ENCODE results near the gene ZNF133. TPM values are rescaled to one million over a fixed set of nuclear protein-coding genes. Genes with fewer than 3 reads are reported as not detected.

Gene ZNF133
- total and polyA plus RNA-seq, 5 donors from 2014 or later, result 7.2 to 11.1 (median 8.6) TPM

DNA sequence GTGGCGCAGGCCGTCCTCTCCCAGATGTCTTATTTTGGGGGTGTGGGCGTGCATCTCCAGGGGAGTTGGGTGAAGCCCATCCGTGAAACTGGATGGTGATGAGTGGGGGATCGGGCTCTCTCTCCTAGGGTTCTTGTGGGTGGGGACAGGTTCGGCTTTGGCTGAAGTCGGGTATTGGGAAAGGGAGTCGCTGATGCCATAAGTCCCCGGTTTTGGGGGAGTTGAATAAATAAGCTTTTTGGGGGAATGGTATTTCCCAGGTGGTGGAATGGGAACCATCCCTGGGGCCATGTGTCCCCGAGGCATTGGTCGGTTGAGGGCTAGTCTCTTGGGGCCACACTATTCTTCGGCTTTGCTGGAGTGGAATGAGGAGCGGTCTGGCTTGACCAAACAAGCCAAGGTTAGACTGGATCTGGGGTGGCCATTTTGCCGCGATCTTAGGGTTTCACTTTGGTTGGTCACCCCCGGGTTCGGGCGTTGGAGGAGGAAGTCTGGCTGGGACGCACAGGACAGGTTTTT, 481 bp downstream of the ZNF133 start:
- H3K36me3 Mint-ChIP-seq, result peaks cover 25% of the 10 kb centered on the region

DNA sequence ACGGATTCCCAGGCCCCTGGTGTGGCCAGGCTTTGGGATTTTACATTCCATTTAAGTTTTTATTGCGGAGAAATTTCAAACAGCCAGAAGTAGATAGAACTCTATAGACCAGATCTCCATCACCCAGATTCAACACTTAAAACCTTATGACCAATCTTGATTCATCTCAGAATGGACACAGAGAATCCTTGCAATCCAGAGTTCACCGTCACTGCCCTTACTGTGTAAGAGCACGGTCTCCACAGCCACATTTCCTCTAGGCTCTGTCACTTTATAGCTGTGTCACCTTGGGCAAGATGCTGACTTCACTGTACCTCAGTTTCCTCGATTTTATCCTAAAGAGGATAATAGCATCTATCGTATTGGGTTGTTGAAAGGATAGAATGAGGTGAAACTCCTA, 979 bp downstream of the ZNF133 start:
- Mint-ChIP-seq H3K27ac (peak overlapping the region in 2 of 3 donors; percentile 99), H3K9me3 (peaks cover 0 to 16% (median 3%) of the 10 kb centered on the region in 7 donors), H3K4me3 (peak overlapping the region; percentile 96 to 100 (median 98)), H3K27me3 (peaks cover 14% of the 10 kb centered on the region), H3K4me1 (peaks cover 5 to 36% (median 24%) of the 10 kb centered on the region in 4 donors), H3K36me3 (peaks cover 29% of the 10 kb centered on the region)
- peaks cover 17% of the 10 kb centered on the region for H3K4me1 ChIP-seq (ENCODE audit: control insufficient read depth, insufficient read depth, low read length, poor library complexity, severe bottlenecking)
- peak overlapping the region; percentile 91 for H3K4me3 ChIP-seq (ENCODE audit: low read depth, low read length)
- H3K36me3 ChIP-seq (ENCODE audit: control insufficient read depth, insufficient read depth, low read length), result peaks cover 5% of the 10 kb centered on the region
- H3K27ac ChIP-seq (ENCODE audit: insufficient read depth, low read length, poor library complexity, severe bottlenecking), result no peak overlapping the region
- DNase-seq (no peak), ATAC-seq (ENCODE audit: low read depth in 2 of 2) (no peak)
- peaks cover 18% of the 10 kb centered on the region for H3K27me3 ChIP-seq (ENCODE audit: control insufficient read depth, insufficient read depth, low read length)
- H3K9me3 ChIP-seq (ENCODE audit: control insufficient read depth in 2 of 2, low read length in 2 of 2), result peaks cover 16 to 17% of the 10 kb centered on the region in 2 experiments

More for the DNA sequence above, 481 bp downstream of the ZNF133 start:
- peak overlapping the region; percentile 63 to 99 (median 99) for H3K27ac Mint-ChIP-seq
- ATAC-seq (ENCODE audit: low read depth in 2 of 2) (no peak), DNase-seq (no peak)
- peaks cover 17% of the 10 kb centered on the region for H3K27me3 Mint-ChIP-seq
- peak overlapping the region; percentile 97 for H3K27ac ChIP-seq (ENCODE audit: insufficient read depth, low read length, poor library complexity, severe bottlenecking)
- peaks cover 5 to 36% (median 23%) of the 10 kb centered on the region in 4 donors for H3K4me1 Mint-ChIP-seq
- peaks cover 0 to 16% (median 6%) of the 10 kb centered on the region in 7 donors for H3K9me3 Mint-ChIP-seq
- peak overlapping the region; percentile 96 to 100 (median 98) for H3K4me3 Mint-ChIP-seq
- peaks cover 5% of the 10 kb centered on the region for H3K36me3 ChIP-seq (ENCODE audit: control insufficient read depth, insufficient read depth, low read length)
- peaks cover 22% of the 10 kb centered on the region for H3K27me3 ChIP-seq (ENCODE audit: control insufficient read depth, insufficient read depth, low read length)
- peaks cover 19 to 20% of the 10 kb centered on the region in 2 experiments for H3K9me3 ChIP-seq (ENCODE audit: control insufficient read depth in 2 of 2, low read length in 2 of 2)
- peak overlapping the region; percentile 91 for H3K4me3 ChIP-seq (ENCODE audit: low read depth, low read length)
- H3K4me1 ChIP-seq (ENCODE audit: control insufficient read depth, insufficient read depth, low read length, poor library complexity, severe bottlenecking), result peaks cover 17% of the 10 kb centered on the region

DNA sequence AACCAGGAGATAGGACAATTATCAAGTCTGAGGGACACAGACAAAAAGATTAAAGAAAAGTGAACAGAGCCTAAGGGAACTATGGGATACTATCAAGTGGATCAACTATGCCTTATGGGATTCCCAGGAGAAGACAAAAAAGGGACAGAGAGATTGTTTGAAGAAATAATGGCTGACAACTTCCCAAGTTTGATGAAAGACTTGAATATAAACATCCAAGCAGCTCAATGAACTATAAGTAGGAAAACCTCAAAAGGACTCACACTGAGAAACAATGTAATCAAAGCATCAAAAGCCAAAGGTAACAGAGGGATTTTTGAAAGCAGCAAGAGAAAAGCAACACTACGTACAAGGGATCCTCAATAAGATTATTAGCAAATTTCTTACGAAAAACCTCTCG, 11.0 kb downstream of the ZNF133 start:
- no peak overlapping the region for H3K27ac ChIP-seq (ENCODE audit: insufficient read depth, low read length, poor library complexity, severe bottlenecking)
- peaks cover 4% of the 10 kb centered on the region for H3K27me3 Mint-ChIP-seq

DNA sequence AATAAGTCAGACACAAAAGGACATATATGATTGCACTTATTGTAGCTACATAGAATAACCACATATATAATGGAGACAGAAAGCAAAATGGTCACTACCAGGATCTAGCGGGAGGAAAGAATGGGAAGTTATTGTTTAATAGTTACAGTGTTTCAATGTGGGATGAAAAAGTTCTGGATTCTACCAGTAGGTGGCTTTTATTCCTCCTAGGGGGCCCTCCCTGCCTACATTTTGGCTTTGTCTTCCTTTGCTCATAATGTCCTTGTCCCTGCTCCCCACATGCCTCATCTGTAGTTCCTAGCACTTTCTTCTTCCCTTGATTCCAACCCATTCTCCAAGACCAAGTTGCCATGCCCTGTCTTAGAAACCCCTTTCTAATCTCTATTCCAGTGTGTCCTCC, 16.3 kb downstream of the ZNF133 start:
- H3K27me3 ChIP-seq (ENCODE audit: control insufficient read depth, insufficient read depth, low read length), result no peaks in the 10 kb centered on the region
- no peak overlapping the region for H3K4me3 ChIP-seq (ENCODE audit: low read depth, low read length)
- H3K9me3 ChIP-seq (ENCODE audit: control insufficient read depth in 2 of 2, low read length in 2 of 2), result no peaks in the 10 kb centered on the region
- no peak overlapping the region for H3K27ac ChIP-seq (ENCODE audit: insufficient read depth, low read length, poor library complexity, severe bottlenecking)
- H3K27ac Mint-ChIP-seq, result no peak overlapping the region
- DNase-seq, result no peak
- H3K36me3 ChIP-seq (ENCODE audit: control insufficient read depth, insufficient read depth, low read length), result peaks cover 6% of the 10 kb centered on the region
- peaks cover 39% of the 10 kb centered on the region for H3K36me3 Mint-ChIP-seq
- peaks cover 0 to 3% (median 0%) of the 10 kb centered on the region in 7 donors for H3K9me3 Mint-ChIP-seq
- H3K27me3 Mint-ChIP-seq, result no peaks in the 10 kb centered on the region
- peaks cover 0 to 4% (median 0%) of the 10 kb centered on the region in 4 donors for H3K4me1 Mint-ChIP-seq
- H3K4me1 ChIP-seq (ENCODE audit: control insufficient read depth, insufficient read depth, low read length, poor library complexity, severe bottlenecking), result no peaks in the 10 kb centered on the region
- ATAC-seq (ENCODE audit: low read depth in 2 of 2), result no peak
- no peak overlapping the region for H3K4me3 Mint-ChIP-seq

More for the DNA sequence above, 11.0 kb downstream of the ZNF133 start:
- Histone ChIP-seq H3K36me3 (ENCODE audit: control insufficient read depth, insufficient read depth, low read length) (no peaks in the 10 kb centered on the region), H3K4me1 (ENCODE audit: control insufficient read depth, insufficient read depth, low read length, poor library complexity, severe bottlenecking) (no peaks in the 10 kb centered on the region), H3K9me3 (ENCODE audit: control insufficient read depth in 2 of 2, low read length in 2 of 2) (no peaks in the 10 kb centered on the region), H3K4me3 (ENCODE audit: low read depth, low read length) (no peak overlapping the region), H3K27me3 (ENCODE audit: control insufficient read depth, insufficient read depth, low read length) (no peaks in the 10 kb centered on the region)
- H3K9me3 Mint-ChIP-seq, result peaks cover 0 to 11% (median 6%) of the 10 kb centered on the region in 7 donors
- H3K4me3 Mint-ChIP-seq, result no peak overlapping the region
- H3K27ac Mint-ChIP-seq, result no peak overlapping the region
- ATAC-seq (ENCODE audit: low read depth in 2 of 2) (no peak), DNase-seq (no peak)
- peaks cover 0 to 6% (median 2%) of the 10 kb centered on the region in 4 donors for H3K4me1 Mint-ChIP-seq
- peaks cover 38% of the 10 kb centered on the region for H3K36me3 Mint-ChIP-seq

DNA sequence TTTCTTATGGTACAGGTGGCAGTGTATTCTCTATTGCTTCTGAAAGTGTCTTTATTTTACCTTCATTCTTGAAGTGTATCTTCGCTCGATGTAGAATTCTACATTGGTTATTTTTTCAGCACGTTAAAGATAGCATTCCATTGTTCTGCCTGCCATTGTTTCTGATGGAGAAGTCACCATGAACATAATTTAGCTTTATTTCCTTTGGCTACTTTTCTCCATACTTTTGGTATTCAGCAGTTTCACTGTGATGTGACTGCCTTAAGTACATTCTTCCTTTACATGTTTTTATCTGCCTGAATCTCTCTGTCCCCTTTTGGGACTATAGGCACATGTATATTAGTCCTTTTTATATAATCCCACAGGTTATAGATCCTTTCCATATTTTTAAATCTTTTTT, 19.0 kb downstream of the ZNF133 start:
- no peak overlapping the region for H3K27ac ChIP-seq (ENCODE audit: insufficient read depth, low read length, poor library complexity, severe bottlenecking)
- H3K27me3 Mint-ChIP-seq, result no peaks in the 10 kb centered on the region
- H3K27me3 ChIP-seq (ENCODE audit: control insufficient read depth, insufficient read depth, low read length), result no peaks in the 10 kb centered on the region
- no peak overlapping the region for H3K27ac Mint-ChIP-seq
- no peaks in the 10 kb centered on the region for H3K9me3 Mint-ChIP-seq
- DNase-seq, result no peak
- H3K4me3 ChIP-seq (ENCODE audit: low read depth, low read length), result no peak overlapping the region
- no peak overlapping the region for H3K4me3 Mint-ChIP-seq
- no peaks in the 10 kb centered on the region for H3K4me1 ChIP-seq (ENCODE audit: control insufficient read depth, insufficient read depth, low read length, poor library complexity, severe bottlenecking)
- peaks cover 0 to 4% (median 0%) of the 10 kb centered on the region in 4 donors for H3K4me1 Mint-ChIP-seq
- peaks cover 35% of the 10 kb centered on the region for H3K36me3 Mint-ChIP-seq
- ATAC-seq (ENCODE audit: low read depth in 2 of 2), result no peak
- no peaks in the 10 kb centered on the region for H3K9me3 ChIP-seq (ENCODE audit: control insufficient read depth in 2 of 2, low read length in 2 of 2)
- H3K36me3 ChIP-seq (ENCODE audit: control insufficient read depth, insufficient read depth, low read length), result peaks cover 6% of the 10 kb centered on the region

DNA sequence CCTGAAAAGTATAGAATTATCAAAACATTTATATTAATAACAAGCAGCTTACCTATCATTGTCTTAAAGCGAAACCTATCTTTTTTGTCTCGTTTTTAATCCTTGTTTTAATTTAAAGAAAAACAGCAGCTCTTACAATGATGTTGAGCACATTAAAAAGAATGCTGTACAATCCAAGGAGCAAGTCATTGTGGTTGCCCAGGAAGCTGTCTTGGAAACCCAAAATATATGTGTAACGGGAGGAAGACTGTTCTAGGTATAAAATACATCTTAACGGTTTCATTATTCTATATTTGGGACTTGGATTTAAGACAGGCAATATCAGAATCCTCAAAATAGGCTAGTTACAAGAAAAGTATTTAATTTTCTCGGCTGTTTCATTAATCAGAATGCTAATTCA, 21.7 kb downstream of the ZNF133 start:
- Mint-ChIP-seq H3K4me1 (no peaks in the 10 kb centered on the region), H3K27ac (no peak overlapping the region), H3K4me3 (no peak overlapping the region), H3K27me3 (no peaks in the 10 kb centered on the region), H3K36me3 (peaks cover 45% of the 10 kb centered on the region), H3K9me3 (no peaks in the 10 kb centered on the region)
- Histone ChIP-seq H3K27ac (ENCODE audit: insufficient read depth, low read length, poor library complexity, severe bottlenecking) (no peak overlapping the region), H3K9me3 (ENCODE audit: control insufficient read depth in 2 of 2, low read length in 2 of 2) (no peaks in the 10 kb centered on the region), H3K36me3 (ENCODE audit: control insufficient read depth, insufficient read depth, low read length) (peaks cover 9% of the 10 kb centered on the region), H3K4me3 (ENCODE audit: low read depth, low read length) (no peak overlapping the region), H3K27me3 (ENCODE audit: control insufficient read depth, insufficient read depth, low read length) (no peaks in the 10 kb centered on the region), H3K4me1 (ENCODE audit: control insufficient read depth, insufficient read depth, low read length, poor library complexity, severe bottlenecking) (no peaks in the 10 kb centered on the region)
- no peak for DNase-seq
- ATAC-seq (ENCODE audit: low read depth in 2 of 2), result no peak

DNA sequence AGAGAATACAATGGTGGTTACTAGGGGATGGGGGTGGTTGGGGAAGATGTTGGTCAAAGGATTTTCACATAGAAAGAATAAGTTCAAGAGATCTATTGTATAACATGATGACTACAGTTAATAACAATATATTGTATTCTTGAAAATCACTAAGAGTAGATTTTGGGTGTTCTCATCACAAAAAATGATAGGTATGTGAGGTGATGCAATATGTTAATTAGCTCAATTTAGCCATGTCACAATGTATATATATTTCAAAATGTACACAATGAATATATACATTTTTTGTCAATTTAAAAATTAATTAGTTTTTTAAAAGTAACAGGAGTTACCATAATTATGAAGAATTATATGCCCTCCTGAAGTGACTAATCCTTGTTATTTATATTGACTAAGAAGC, 22.3 kb downstream of the ZNF133 start:
- no peak overlapping the region for H3K27ac Mint-ChIP-seq
- peaks cover 12% of the 10 kb centered on the region for H3K36me3 ChIP-seq (ENCODE audit: control insufficient read depth, insufficient read depth, low read length)
- no peaks in the 10 kb centered on the region for H3K27me3 Mint-ChIP-seq
- no peaks in the 10 kb centered on the region for H3K9me3 Mint-ChIP-seq
- no peaks in the 10 kb centered on the region for H3K9me3 ChIP-seq (ENCODE audit: control insufficient read depth in 2 of 2, low read length in 2 of 2)
- no peak overlapping the region for H3K4me3 Mint-ChIP-seq
- no peaks in the 10 kb centered on the region for H3K4me1 ChIP-seq (ENCODE audit: control insufficient read depth, insufficient read depth, low read length, poor library complexity, severe bottlenecking)
- peaks cover 50% of the 10 kb centered on the region for H3K36me3 Mint-ChIP-seq
- no peaks in the 10 kb centered on the region for H3K27me3 ChIP-seq (ENCODE audit: control insufficient read depth, insufficient read depth, low read length)
- H3K27ac ChIP-seq (ENCODE audit: insufficient read depth, low read length, poor library complexity, severe bottlenecking), result no peak overlapping the region
- DNase-seq (no peak), ATAC-seq (ENCODE audit: low read depth in 2 of 2) (no peak)
- H3K4me1 Mint-ChIP-seq, result no peaks in the 10 kb centered on the region
- H3K4me3 ChIP-seq (ENCODE audit: low read depth, low read length), result no peak overlapping the region

DNA sequence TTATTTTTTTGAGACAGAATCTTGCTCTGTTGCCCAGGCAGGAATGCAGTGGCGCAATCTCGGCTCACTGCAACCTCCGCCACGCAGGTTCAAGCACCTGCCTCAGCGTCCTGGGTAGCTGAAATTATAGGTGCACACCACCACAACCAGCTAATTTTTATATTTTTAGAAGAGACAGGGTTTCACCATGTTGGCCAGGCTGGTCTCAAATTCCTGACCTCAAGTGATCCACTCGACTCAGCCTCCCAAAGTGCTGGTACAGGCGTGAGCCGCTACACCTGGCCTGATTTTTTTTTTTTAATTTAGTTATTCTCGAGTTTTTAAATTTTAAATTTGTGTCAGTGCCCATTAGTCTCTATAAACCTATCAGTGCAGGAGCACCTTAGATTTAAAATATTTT, 24.4 kb downstream of the ZNF133 start:
- Mint-ChIP-seq H3K27me3 (no peaks in the 10 kb centered on the region), H3K9me3 (no peaks in the 10 kb centered on the region), H3K4me1 (no peaks in the 10 kb centered on the region), H3K27ac (no peak overlapping the region), H3K4me3 (no peak overlapping the region), H3K36me3 (peaks cover 51% of the 10 kb centered on the region)
- Histone ChIP-seq H3K27me3 (ENCODE audit: control insufficient read depth, insufficient read depth, low read length) (no peaks in the 10 kb centered on the region), H3K4me3 (ENCODE audit: low read depth, low read length) (no peak overlapping the region), H3K27ac (ENCODE audit: insufficient read depth, low read length, poor library complexity, severe bottlenecking) (no peak overlapping the region), H3K36me3 (ENCODE audit: control insufficient read depth, insufficient read depth, low read length) (peaks cover 24% of the 10 kb centered on the region), H3K4me1 (ENCODE audit: control insufficient read depth, insufficient read depth, low read length, poor library complexity, severe bottlenecking) (no peaks in the 10 kb centered on the region), H3K9me3 (ENCODE audit: control insufficient read depth in 2 of 2, low read length in 2 of 2) (no peaks in the 10 kb centered on the region)
- DNase-seq (no peak), ATAC-seq (ENCODE audit: low read depth in 2 of 2) (no peak)

Measured in CD4-positive, CD25-positive, alpha-beta regulatory T cell (primary cell).